Inflammatory macrophage treated with lipopolysaccharide for 4 hours (primary cell): Measurements from ENCODE around the gene NFATC1.
A peak's percentile ranks its signal among the peaks of the same experiment; 100 is the strongest.

ENCODE experiments used
- DNase-seq: peaks from one replicate; pipeline ENCODE4 v3.0.0-alpha.2; 2020

NFATC1 gene

DNA sequence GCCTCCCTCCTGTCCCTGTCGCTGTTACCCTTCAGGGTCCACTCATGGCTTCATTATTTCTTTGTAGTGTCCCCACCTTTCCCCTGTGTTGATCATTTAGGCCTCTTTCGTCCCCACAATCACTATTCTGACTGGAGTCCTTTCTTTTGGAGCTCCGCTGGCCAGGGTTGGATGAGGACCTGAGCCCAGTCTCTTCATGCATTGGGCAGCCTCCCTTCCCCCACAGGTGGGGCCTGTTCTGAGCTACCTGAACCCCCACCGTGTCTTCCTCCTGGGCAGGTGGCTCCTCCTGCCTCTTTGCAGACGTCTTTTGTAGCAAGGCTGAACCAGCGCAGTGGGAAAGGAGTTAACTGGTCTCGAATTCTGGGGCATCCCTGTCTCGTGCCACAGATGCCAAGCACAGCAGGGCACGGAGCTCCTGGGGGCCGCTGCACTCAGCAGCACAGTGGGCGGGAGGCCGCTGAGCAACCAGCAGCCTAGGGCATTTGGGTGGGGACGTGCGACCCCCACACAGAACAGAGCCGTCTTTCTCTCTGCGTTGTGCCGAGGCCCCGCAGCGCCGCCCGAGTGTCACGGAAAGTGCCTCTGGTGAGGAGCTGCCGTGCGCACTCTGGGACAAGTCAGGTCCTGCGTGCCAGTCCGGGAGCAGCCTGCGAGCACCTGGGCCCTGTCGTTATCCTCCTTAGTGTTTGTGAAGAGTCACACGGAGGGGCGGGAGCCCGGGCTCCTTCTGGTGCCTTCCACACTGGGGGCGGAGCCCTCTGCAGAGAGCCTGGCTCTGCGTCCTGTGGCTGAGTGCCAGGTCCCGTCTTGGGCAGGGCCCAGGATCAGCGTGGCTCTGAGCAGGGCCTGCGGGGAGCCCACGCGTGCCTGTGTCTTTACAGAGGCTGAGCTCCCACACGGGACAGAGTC lies 130.1 kb downstream of the NFATC1 start:
- DNase-seq: no peak

DNA sequence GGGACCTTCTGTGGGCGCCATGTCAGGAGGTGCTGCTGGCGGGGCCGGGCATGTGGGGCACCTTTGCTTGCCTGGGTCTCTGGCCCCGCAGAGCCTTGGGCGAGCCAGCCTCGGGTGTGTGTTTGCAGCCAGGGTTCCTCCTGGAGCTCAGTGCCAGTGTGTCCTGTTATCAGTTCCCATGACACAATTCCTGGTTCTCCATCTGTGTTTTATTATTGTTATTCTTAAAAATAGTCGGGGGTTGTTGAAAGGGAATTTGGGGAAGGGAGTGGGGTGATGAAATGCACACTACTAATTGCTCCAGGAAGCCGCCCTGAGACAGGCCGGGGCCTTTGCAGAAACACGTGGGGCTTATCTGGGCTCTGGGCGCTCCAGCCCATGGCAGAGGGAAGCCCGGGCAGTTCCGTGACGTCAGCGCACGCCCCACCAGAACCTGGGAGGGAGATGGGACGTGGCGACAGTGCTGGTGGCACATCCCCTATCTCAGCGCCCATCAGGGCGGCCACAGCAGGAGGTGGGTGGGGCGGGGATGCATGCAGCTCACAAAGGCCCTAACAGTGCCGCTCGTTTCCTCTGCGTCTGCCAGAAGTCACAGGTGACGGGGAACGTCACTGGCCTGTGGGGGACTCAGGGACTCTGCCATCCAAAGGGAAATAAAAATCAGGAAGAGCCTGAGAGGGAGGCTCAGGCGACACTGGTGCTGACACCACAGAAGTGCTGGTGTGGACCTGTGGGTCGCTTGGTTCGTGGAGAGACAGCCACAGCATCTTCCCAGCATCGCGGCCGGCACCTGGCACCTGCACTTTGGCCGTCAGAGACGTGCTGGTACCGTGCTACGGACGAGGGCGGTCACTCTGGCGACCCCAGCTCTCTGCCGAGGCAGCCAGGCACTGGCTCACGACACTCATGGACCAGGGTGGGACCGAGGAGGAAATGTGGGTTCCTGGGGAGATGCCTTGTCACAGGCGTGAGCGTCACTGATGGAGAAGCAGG lies 131.0 kb downstream of the NFATC1 start:
- DNase-seq: no peak

- no peak for DNase-seq
Measured at GRCh38 chr18:79527656-79528315, 132.1 kb downstream of the NFATC1 start.

DNA sequence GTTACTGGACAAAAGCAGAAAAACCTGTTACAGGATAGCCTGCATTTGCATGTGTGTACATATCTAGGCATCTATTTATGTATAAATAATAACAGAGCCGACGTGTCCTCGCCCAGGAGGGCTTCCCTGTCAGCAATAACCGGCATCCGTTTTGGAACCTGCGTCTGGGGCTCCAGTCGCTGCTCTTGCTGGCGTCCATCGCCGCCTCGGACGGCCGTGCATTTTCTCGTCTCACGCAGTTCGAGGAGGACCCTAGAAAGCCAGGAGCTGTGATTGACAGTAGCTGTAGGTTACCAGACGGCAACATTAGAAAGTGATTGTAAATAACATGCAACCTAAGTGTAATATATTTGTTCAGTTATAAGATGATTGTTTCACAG lies 132.6 kb downstream of the NFATC1 start:
- DNase-seq: no peak

DNA sequence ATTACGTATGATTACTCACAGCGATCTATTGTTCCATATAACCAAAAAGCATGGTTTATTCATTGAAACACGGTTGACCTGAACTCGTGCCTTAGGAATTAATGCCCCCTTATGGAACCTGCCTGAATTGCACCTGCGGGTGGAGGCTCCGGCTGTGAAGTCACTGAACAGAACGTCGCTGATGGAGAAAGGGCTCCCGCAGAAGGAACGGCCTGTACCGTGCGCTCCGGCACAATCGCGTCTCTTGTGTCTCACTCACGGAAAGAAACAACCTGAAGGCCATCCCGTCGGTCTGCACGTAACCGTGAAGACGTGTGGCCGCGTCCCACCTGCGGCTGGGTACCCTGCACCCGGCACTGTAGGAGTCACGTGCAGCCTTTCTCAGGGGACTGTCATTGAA lies 133.1 kb downstream of the NFATC1 start:
- DNase-seq: peak; percentile 51

GRCh38 chr18:79529296-79529695 lies 133.6 kb downstream of the NFATC1 start:
- no peak for DNase-seq

- no peak for DNase-seq
Measured at GRCh38 chr18:79529991-79530390, 134.3 kb downstream of the NFATC1 start.

DNA sequence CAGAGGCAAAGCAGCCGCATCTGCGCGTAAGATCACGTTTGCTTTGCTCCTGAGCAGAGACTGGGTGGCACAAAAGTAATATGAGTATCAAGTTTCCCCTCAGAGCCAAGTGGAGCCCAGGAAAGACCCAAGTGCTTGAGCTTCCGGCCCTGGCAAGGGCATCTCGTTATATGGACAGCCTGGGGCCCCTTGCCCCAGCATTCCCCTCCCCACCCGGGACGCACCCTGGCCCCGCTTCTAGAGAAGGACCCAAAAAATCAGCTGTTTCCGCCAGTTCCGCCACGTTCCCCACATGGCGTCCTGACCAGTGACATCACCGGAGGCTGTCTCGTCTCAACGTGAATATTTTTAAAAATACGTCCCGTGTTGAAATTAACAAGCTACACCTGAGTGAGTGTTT lies 135.1 kb downstream of the NFATC1 start:
- no peak for DNase-seq

DNA sequence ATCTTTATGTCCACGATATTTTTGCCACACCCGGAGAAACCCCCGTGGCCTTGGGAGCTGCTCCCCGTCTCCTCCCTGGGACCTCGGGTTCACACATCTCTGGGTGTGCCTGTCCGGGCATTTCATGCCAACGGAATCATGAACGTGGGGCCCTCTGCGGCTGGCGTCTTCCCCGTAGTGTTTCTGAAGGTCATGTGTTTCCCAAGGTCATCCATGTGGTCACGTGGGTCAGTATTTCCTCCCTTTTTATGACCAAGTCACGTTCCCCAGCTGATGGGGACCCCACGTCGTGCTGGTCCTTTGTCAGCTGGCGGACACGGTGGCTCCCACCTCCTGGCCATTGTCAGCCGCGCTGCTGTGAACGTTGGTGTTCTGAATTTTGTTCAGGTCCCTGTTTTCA lies 135.7 kb downstream of the NFATC1 start:
- no peak for DNase-seq

- DNase-seq: no peak
Measured at GRCh38 chr18:79531926-79532312, 136.2 kb downstream of the NFATC1 start.

DNA sequence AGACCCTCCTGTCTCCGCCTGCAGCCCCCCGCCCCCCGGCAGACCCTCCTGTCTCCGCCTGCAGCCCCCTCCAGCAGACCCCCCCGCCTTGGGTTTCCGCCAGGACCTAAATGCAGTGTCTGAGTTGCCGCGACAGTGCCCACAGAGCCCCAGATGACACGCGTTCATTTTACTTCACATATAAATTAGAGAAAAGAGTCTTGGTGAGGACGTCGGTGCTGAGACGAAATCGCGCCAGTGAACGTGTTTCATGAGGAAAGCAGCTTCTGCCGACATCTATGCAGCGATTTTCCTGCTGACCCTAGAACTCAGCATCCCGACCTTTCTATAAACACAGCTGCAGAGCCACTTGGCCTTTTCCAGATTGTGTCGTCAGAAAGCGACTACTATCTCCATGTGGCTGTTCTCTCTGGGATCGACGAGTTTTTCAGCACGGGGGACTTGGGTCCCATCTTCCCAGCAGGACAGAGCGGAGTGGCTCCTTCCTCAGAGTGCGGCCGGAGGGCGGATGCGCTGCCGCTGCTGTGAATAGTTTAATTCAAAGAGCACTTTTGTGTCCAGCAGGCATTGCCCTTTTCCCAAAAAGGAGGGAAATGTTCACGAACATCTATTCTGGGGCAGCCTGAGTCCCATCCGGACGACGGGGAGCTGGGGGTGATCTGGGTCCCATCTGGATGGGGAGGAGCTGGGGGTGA lies 136.7 kb downstream of the NFATC1 start:
- DNase-seq: no peak

GRCh38 chr18:79533146-79533545 lies 137.4 kb downstream of the NFATC1 start:
- no peak for DNase-seq

GRCh38 chr18:79533591-79533990 lies 137.9 kb downstream of the NFATC1 start:
- no peak for DNase-seq

DNA sequence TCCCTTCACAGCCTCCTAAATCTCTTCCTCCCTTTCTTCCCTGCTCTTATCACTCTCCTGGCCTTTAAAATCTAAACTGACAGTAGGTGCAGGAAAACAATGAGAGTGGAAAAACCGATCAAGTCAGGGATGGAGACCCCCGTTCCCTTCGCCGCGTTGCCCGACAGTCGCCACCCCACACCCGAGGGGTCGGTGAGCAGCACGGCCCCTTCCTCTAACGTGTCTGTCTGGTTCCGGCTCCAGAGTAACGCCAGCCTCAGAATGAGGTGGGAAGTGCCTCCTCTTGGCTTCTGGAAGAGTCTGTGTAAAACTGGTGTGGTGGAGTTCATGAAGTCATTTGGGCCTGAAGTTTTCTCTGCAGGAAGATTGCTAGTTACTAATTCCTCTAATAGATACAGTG lies 138.6 kb downstream of the NFATC1 start:
- no peak for DNase-seq

- no peak for DNase-seq
Measured at GRCh38 chr18:79537758-79538157, 142.0 kb downstream of the NFATC1 start.

- DNase-seq: no peak
Measured at GRCh38 chr18:79538635-79539034, 142.9 kb downstream of the NFATC1 start.

GRCh38 chr18:79540161-79540903 lies 144.6 kb downstream of the NFATC1 start:
- DNase-seq: no peak

GRCh38 chr18:79540904-79541282 lies 145.2 kb downstream of the NFATC1 start:
- no peak for DNase-seq

GRCh38 chr18:79542213-79542612 lies 146.5 kb downstream of the NFATC1 start:
- DNase-seq: no peak

- no peak for DNase-seq
Measured at GRCh38 chr18:79542876-79543750, 147.4 kb downstream of the NFATC1 start.

DNA sequence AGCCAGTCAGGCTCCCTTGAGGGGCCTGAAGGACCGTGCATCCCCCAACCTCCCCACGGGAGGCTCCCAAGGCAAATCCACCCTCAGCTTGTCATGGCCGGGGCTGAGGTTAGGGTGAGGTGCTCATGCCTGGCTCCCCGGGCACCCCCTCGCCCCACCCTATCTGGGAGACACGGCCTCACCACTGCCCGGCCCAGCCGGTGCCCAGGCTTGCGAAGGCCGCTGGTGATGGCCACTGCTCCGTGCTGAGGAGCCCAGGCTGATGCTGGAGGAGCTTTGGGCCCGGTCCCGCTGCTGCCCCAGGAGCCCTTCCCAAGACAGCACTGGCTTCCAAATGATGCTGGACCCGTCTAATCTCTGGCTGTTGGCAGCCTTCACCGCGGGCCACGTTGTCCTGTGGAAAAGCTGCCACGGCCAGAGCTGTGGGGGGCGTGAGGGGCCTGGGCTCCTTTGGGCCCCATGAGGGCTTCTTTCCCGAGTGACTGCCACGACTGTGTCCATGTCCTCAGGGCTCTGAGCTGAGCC lies 148.2 kb downstream of the NFATC1 start:
- no peak for DNase-seq
